Liver (tissue), 9 donors: ENCODE measurements around the gene INTS3. TPM values are rescaled to one million over a fixed set of nuclear protein-coding genes. Genes with fewer than 3 reads are reported as not detected.

ENCODE experiments used
- DNase-seq: peaks from one replicate; pipeline ENCODE4 v3.0.0-alpha.2; 2017; ENCODE audit warnings: low spot score
- H3K27ac ChIP-seq, 2 donors: one replicate each; pipeline ENCODE4 v1.7.0; 2013; ENCODE audit warnings: inconsistent platforms in 2 of 2, low read length in 2 of 2, control low read depth in 1 of 2, low read depth in 1 of 2, mild to moderate bottlenecking in 1 of 2
- H3K27me3 ChIP-seq, 4 donors: one replicate each; pipeline versions ENCODE4 v1.6.1 to v1.7.0; 2013; ENCODE audit warnings: low read length in 3 of 4, inconsistent platforms in 1 of 4, mild to moderate bottlenecking in 1 of 4, moderate library complexity in 1 of 4; ENCODE audit not compliant: control insufficient read depth in 4 of 4, insufficient read depth in 4 of 4
- H3K36me3 ChIP-seq, 4 donors: one replicate each; pipeline versions ENCODE4 v1.6.1 to v1.7.0; 2013; ENCODE audit warnings: low read length in 3 of 4, mild to moderate bottlenecking in 3 of 4, low read depth in 1 of 4, moderate library complexity in 1 of 4; ENCODE audit not compliant: control insufficient read depth in 4 of 4, insufficient read depth in 3 of 4
- H3K4me1 ChIP-seq, 4 donors: one replicate each; pipeline versions ENCODE4 v1.6.1 to v1.7.0; 2013; ENCODE audit warnings: low read length in 3 of 4, mild to moderate bottlenecking in 3 of 4, moderate library complexity in 1 of 4; ENCODE audit not compliant: control insufficient read depth in 4 of 4, insufficient read depth in 4 of 4
- H3K4me3 ChIP-seq, 3 donors: one replicate each; pipeline versions ENCODE4 v1.6.1 to v1.7.0; 2013; ENCODE audit warnings: low read length in 3 of 3, control low read depth in 1 of 3, low read depth in 1 of 3, mild to moderate bottlenecking in 1 of 3
- H3K9ac ChIP-seq, 2 donors: one replicate each; pipeline ENCODE4 v1.7.0; 2013; ENCODE audit warnings: low read length in 2 of 2, mild to moderate bottlenecking in 2 of 2, moderate library complexity in 2 of 2, control low read depth in 1 of 2, low read depth in 1 of 2
- H3K9me3 ChIP-seq, 4 donors: one replicate each; pipeline versions ENCODE4 v1.6.1 to v1.7.0; 2013; ENCODE audit warnings: low read length in 3 of 4; ENCODE audit not compliant: control insufficient read depth in 4 of 4
- FOXA1 ChIP-seq: IDR thresholded peaks from 2 replicates; pipeline ENCODE4 v1.6.1; 2016; ENCODE audit warnings: antibody characterized with exemption
- RXRA ChIP-seq, 2 donors: IDR thresholded peaks; 2 replicates each; pipeline ENCODE4 v1.6.1; 2017 to 2018; ENCODE audit warnings: antibody characterized with exemption in 2 of 2, mild to moderate bottlenecking in 1 of 2
- SP1 ChIP-seq: IDR thresholded peaks from 2 replicates; pipeline ENCODE4 v1.6.1; 2018; ENCODE audit warnings: antibody characterized with exemption, mild to moderate bottlenecking
- TAF1 ChIP-seq: conservative IDR thresholded peaks from 2 replicates; pipeline ENCODE4 v1.6.1; 2016; ENCODE audit warnings: antibody characterized with exemption, mild to moderate bottlenecking
- WGBS: extraction: QIAGEN DNeasy Blood & Tissue Kit; methylation state at CpG from one replicate; pipeline ENCODE4 v1.1.7; 2013; 5-methylcytosine and 5-hydroxymethylcytosine counted together
- polyA plus RNA-seq, 2 donors: library from polyadenylated mRNA; stranded (reverse) in 1 of 2; unstranded in 1 of 2; fragments of 200-250 nt in 1 of 2; fragments of >200 nt in 1 of 2; fragmentation: Nextera tagmentation in 1 of 2; extraction: Ambion mirVana in 1 of 2; gene quantifications; one replicate each; pipeline versions ENCODE4 v1.2.1 to v1.2.3, GENCODE V29; 2013 to 2015
- total RNA-seq, 2 donors: library from RNA; depleted of rRNA; stranded (reverse); fragments of >200 nt; gene quantifications; one replicate each; pipeline ENCODE4 v1.2.3, GENCODE V29; 2014
- TF ChIP-seq, protein P1 (sequence below): IDR thresholded peaks from 2 replicates; pipeline ENCODE4 v1.6.1; 2016; ENCODE audit warnings: antibody characterized with exemption, mild to moderate bottlenecking
- TF ChIP-seq, protein P2 (sequence below): IDR thresholded peaks from 2 replicates; pipeline ENCODE4 v1.6.1; 2016; ENCODE audit warnings: antibody characterized with exemption
- TF ChIP-seq, protein P3 (sequence below): IDR thresholded peaks from 2 replicates; pipeline ENCODE4 v1.6.1; 2016; ENCODE audit warnings: antibody characterized with exemption
- TF ChIP-seq, protein P4 (sequence below): fragments of 150-350 bp; IDR thresholded peaks from 2 replicates; pipeline ENCODE4 v1.5.1; 2017; ENCODE audit warnings: improper control_type of control experiment, low read depth, low read length; ENCODE audit not compliant: missing input control
- donor health status: healthy.
- donor health status: healthy.
- donor health status: healthy.
- donor health status: healthy.
- donor health status: healthy.

INTS3 gene
- total and polyA plus RNA-seq, 4 donors, result 9.0 to 26.0 (median 15.2) TPM

DNA sequence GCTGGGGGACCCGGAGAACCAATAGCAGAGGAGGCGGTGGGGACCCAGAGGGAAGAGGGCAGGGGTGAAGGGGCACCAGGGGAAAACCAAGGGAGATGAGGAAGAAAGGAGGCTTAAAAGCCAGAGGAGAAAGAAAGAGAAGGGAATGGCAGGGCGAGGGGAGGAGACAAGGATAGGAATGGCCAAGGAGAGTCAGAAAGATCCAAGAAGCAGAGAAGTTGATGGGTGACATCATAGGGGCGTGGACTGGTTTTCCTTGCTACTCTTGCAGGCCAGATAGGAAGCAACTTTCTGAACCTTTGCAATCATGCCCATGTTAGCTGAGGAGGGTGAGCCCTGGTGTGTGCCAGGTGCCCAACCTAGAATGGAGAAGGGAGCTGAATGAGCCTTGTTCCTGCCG, 44.0 kb upstream of the INTS3 start (continued):
- TF ChIP-seq, protein P1, sequence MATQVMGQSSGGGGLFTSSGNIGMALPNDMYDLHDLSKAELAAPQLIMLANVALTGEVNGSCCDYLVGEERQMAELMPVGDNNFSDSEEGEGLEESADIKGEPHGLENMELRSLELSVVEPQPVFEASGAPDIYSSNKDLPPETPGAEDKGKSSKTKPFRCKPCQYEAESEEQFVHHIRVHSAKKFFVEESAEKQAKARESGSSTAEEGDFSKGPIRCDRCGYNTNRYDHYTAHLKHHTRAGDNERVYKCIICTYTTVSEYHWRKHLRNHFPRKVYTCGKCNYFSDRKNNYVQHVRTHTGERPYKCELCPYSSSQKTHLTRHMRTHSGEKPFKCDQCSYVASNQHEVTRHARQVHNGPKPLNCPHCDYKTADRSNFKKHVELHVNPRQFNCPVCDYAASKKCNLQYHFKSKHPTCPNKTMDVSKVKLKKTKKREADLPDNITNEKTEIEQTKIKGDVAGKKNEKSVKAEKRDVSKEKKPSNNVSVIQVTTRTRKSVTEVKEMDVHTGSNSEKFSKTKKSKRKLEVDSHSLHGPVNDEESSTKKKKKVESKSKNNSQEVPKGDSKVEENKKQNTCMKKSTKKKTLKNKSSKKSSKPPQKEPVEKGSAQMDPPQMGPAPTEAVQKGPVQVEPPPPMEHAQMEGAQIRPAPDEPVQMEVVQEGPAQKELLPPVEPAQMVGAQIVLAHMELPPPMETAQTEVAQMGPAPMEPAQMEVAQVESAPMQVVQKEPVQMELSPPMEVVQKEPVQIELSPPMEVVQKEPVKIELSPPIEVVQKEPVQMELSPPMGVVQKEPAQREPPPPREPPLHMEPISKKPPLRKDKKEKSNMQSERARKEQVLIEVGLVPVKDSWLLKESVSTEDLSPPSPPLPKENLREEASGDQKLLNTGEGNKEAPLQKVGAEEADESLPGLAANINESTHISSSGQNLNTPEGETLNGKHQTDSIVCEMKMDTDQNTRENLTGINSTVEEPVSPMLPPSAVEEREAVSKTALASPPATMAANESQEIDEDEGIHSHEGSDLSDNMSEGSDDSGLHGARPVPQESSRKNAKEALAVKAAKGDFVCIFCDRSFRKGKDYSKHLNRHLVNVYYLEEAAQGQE, result no peak

DNA sequence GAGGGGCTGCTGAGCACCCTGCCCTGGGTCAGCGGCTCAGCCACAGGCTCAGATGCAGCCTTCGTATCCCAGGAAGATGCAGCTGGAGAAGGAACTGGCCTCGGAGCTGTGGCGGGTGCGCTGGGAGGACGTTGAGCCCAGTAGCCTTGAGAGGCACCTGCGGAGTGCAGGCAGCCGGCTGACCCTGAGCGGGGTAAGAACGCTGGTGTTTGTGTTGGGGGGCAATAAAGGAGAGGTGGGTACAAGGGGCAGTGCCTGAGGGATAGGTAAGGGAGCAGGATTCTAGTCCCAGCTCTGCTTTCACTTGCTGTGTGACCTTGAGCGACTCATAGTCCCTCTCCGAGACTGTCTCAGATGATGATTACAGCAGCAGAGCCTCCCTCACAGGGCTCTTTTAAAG, 43.0 kb upstream of the INTS3 start:
- Histone ChIP-seq H3K36me3 (no peaks in the 10 kb centered on the region), H3K9ac (no peak overlapping the region), H3K4me3 (no peak overlapping the region), H3K27me3 (no peaks in the 10 kb centered on the region), H3K4me1 (no peaks in the 10 kb centered on the region), H3K27ac (no peak overlapping the region), H3K9me3 (no peaks in the 10 kb centered on the region)
- no peak for TF ChIP-seq RXRA (IDR thresholded peaks at IDR 0.05)
- TF ChIP-seq TAF1, result no peak
- TF ChIP-seq, protein P2, sequence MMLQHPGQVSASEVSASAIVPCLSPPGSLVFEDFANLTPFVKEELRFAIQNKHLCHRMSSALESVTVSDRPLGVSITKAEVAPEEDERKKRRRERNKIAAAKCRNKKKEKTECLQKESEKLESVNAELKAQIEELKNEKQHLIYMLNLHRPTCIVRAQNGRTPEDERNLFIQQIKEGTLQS, result no peak
- no peak for TF ChIP-seq SP1
- TF ChIP-seq, protein P1, result no peak
- TF ChIP-seq, protein P3, sequence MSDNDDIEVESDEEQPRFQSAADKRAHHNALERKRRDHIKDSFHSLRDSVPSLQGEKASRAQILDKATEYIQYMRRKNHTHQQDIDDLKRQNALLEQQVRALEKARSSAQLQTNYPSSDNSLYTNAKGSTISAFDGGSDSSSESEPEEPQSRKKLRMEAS, result no peak
- no peak for DNase-seq
- 87% methylated on average over 12 of the region's 12 CpGs for WGBS

DNA sequence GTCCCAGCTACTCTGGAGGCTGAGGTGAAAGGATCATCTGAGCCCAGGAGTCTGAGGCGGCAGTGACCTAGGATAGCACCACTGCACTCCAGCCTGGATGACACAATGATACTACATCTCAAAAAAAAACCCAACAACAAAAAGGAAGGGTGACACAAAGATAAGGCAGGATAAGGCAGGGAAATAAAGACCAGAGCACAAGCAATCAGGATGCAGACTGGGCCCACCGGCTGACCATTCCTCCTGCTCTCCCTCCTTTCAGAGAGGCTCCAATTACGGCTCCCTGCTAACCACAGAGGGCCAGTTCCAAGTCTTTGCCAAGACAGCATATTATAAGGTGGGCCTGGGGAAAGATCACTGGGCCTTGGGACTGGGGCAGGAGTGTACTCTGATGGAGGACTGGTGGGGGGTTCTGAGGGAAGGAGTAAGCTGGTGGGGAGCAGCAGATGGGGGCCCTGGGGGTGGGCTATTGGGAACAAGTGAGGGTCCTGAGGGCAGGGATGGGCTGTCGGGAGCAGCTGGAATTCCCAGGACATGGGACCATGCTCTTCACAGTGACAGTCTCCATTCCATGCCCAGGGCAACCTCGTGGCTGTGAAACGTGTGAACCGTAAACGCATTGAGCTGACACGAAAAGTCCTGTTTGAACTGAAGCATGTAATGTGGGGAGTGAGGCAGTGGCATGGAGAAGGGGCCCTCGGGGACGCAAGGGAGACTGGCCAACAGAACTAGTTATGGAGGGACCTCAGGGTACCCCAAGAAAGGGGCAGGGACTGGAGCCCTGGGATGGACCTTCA, 42.1 kb upstream of the INTS3 start:
- Histone ChIP-seq H3K27ac (no peak overlapping the region), H3K9ac (no peak overlapping the region), H3K4me1 (no peaks in the 10 kb centered on the region), H3K27me3 (no peaks in the 10 kb centered on the region), H3K9me3 (no peaks in the 10 kb centered on the region), H3K36me3 (no peaks in the 10 kb centered on the region), H3K4me3 (no peak overlapping the region)
- DNase-seq, result no peak
- TF ChIP-seq, protein P4, sequence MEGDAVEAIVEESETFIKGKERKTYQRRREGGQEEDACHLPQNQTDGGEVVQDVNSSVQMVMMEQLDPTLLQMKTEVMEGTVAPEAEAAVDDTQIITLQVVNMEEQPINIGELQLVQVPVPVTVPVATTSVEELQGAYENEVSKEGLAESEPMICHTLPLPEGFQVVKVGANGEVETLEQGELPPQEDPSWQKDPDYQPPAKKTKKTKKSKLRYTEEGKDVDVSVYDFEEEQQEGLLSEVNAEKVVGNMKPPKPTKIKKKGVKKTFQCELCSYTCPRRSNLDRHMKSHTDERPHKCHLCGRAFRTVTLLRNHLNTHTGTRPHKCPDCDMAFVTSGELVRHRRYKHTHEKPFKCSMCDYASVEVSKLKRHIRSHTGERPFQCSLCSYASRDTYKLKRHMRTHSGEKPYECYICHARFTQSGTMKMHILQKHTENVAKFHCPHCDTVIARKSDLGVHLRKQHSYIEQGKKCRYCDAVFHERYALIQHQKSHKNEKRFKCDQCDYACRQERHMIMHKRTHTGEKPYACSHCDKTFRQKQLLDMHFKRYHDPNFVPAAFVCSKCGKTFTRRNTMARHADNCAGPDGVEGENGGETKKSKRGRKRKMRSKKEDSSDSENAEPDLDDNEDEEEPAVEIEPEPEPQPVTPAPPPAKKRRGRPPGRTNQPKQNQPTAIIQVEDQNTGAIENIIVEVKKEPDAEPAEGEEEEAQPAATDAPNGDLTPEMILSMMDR, result no peak
- TF ChIP-seq, protein P3, result no peak
- TF ChIP-seq FOXA1, result no peak
- TF ChIP-seq, protein P2, result no peak
- TF ChIP-seq, protein P1, result no peak
- 81% methylated on average over 11 of the region's 11 CpGs for WGBS
